Jurkat, Clone E6-1 (cell line): Measurements from ENCODE around the gene RPS19BP1. TPM values are rescaled to one million over a fixed set of nuclear protein-coding genes. Genes with fewer than 3 reads are reported as not detected.
A peak's percentile ranks its signal among the peaks of the same experiment; 100 is the strongest.

Experiments
- DNase-seq: peaks from one replicate; pipeline ENCODE4 v3.0.0-alpha.2; 2011; ENCODE audit warnings: low read depth, low spot score
- H3K4me3 ChIP-seq: 2 replicates; pipeline ENCODE4 v1.5.1; 2011; ENCODE audit warnings: mild to moderate bottlenecking, low read length, control low read depth, moderate library complexity
- polyA plus RNA-seq: library from polyadenylated mRNA; unstranded; fragments of >200 nt; gene quantifications from one replicate; pipeline ENCODE4 v1.2.1, GENCODE V29; 2012; ENCODE audit warnings: missing spikeins; ENCODE audit not compliant: insufficient read length, insufficient read depth

Gene RPS19BP1
- 95.4 TPM for polyA plus RNA-seq

GRCh38 chr22:39532215-39533073, at the start of gene RPS19BP1:
Gene RPS19BP1, minus strand, starts transcription at chr22:39532748. Its CDS starts 10 bp downstream, at chr22:39532738.
- peak; percentile 100 for DNase-seq

GRCh38 chr22:39581303-39581702, 48.8 kb upstream of the RPS19BP1 start:
- no peak for DNase-seq
- H3K4me3 ChIP-seq, result no peak overlapping the region

More at GRCh38 chr22:39532215-39533073, at the start of gene RPS19BP1:
- peak within 1 kb of the TSS; percentile 95 for H3K4me3 ChIP-seq

GRCh38 chr22:39580795-39581194, 48.2 kb upstream of the RPS19BP1 start:
- no peak overlapping the region for H3K4me3 ChIP-seq
- no peak for DNase-seq

- no peak for DNase-seq
- no peak overlapping the region for H3K4me3 ChIP-seq
Observed at GRCh38 chr22:39580006-39580441, 47.5 kb upstream of the RPS19BP1 start.

- no peak for DNase-seq
Observed at GRCh38 chr22:39577900-39578299, 45.4 kb upstream of the RPS19BP1 start.

GRCh38 chr22:39577366-39577765, 44.8 kb upstream of the RPS19BP1 start:
- H3K4me3 ChIP-seq, result no peak overlapping the region
- DNase-seq, result no peak

More at GRCh38 chr22:39577900-39578299, 45.4 kb upstream of the RPS19BP1 start:
- H3K4me3 ChIP-seq, result no peak overlapping the region

- no peak for DNase-seq
- no peak overlapping the region for H3K4me3 ChIP-seq
Observed at GRCh38 chr22:39576027-39576426, 43.5 kb upstream of the RPS19BP1 start.

- no peak for DNase-seq
- H3K4me3 ChIP-seq, result no peak overlapping the region
Observed at GRCh38 chr22:39575552-39575825, 42.9 kb upstream of the RPS19BP1 start.

- DNase-seq, result no peak
- no peak overlapping the region for H3K4me3 ChIP-seq
Observed at GRCh38 chr22:39574779-39575551, 42.4 kb upstream of the RPS19BP1 start.

GRCh38 chr22:39571538-39571937, 39.0 kb upstream of the RPS19BP1 start:
- H3K4me3 ChIP-seq, result no peak overlapping the region
- no peak for DNase-seq

- H3K4me3 ChIP-seq, result no peak within 1 kb of the TSS
- DNase-seq, result no peak
Observed at GRCh38 chr22:39570665-39571064, 38.1 kb upstream of the RPS19BP1 start, which contains the start of gene CACNA1I. Gene CACNA1I, plus strand, starts transcription at chr22:39570753. Its CDS starts 0 bp downstream, at chr22:39570753.

- H3K4me3 ChIP-seq, result no peak overlapping the region
- no peak for DNase-seq
Observed at GRCh38 chr22:39570226-39570625, 37.7 kb upstream of the RPS19BP1 start.

GRCh38 chr22:39569066-39569465, 36.5 kb upstream of the RPS19BP1 start:
- DNase-seq, result no peak
- no peak overlapping the region for H3K4me3 ChIP-seq

- no peak for DNase-seq
Observed at GRCh38 chr22:39568278-39568981, 35.9 kb upstream of the RPS19BP1 start.

GRCh38 chr22:39567135-39567946, 34.8 kb upstream of the RPS19BP1 start:
- peak; percentile 86 for DNase-seq
- H3K4me3 ChIP-seq, result peak overlapping the region; percentile 19; the same call in 1 of the 2 replicates

More at GRCh38 chr22:39568278-39568981, 35.9 kb upstream of the RPS19BP1 start:
- H3K4me3 ChIP-seq, result no peak overlapping the region

GRCh38 chr22:39565414-39565944, 32.9 kb upstream of the RPS19BP1 start:
- DNase-seq, result no peak
- H3K4me3 ChIP-seq, result no peak overlapping the region

GRCh38 chr22:39563571-39564428, 31.3 kb upstream of the RPS19BP1 start:
- no peak for DNase-seq
- H3K4me3 ChIP-seq, result no peak overlapping the region
